ENCODE measurements around the gene CHMP1B.

DNA sequence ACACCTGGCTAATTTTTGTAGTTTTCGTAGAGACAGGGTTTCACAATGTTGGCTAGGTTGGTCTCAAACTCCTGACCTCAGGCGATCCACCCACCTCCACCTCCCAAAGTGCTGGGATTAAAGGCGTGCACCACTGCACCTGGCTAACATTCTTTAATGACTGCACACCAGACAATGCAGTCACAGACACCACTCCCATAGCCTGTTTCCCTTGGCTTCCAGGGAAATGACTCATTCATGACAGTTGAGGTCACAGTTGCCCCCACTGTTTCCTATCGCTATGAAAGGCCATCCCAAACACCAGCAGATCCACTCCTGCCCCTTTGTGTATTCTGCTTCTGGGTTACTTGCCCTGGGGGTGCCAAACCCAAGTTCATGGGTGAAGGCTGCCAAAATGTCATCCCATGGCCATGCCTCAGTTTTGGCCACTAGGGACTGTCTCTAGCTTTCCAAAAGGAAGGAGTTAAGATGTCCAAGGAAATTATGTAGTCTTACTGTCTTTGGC, 8.7 kb downstream of the CHMP1B start:
- TF ChIP-seq ZNF347 (CRISPR knock-in tag; IDR thresholded peaks at IDR 0.05; ENCODE audit: low read depth) = no peak
- no peak for TF ChIP-seq RAD21 (CRISPR knock-in tag; conservative IDR thresholded peaks at IDR 0.05 in 1 of 2, IDR thresholded peaks at IDR 0.05 in 1 of 2)
- TF ChIP-seq ZNF384 (IDR thresholded peaks at IDR 0.05; ENCODE audit: low read depth, low read length) = no peak
- TF ChIP-seq ZNF274 (IDR thresholded peaks at IDR 0.05; ENCODE audit: borderline replicate concordance, low read depth, low read length) = no peak
- peak; percentile 87 for TF ChIP-seq JUN (IDR thresholded peaks at IDR 0.05; ENCODE audit: borderline replicate concordance, low read depth, low read length)
- TF ChIP-seq JUN (CRISPR knock-in tag; IDR thresholded peaks at IDR 0.05; ENCODE audit: borderline replicate concordance) = no peak
